Tongue (tissue), 2 donors: Measurements from ENCODE around the gene UNC45A. TPM values are rescaled to one million over a fixed set of nuclear protein-coding genes. Genes with fewer than 3 reads are reported as not detected.
"Not testable (repeated sequence)": the region's sequence is repeated elsewhere in the genome, so short reads cannot be mapped to it uniquely, and the experiment has no call there.

Source experiments
- DNase-seq: peaks from one replicate; pipeline ENCODE4 v3.0.0-alpha.2; 2015
- total RNA-seq: library from RNA; depleted of rRNA; stranded (reverse); fragments of >200 nt; gene quantifications from one replicate; pipeline ENCODE4 v1.2.3, GENCODE V29; 2014

The UNC45A gene
- total RNA-seq, 1 donor from 2014 or later: 51.6 TPM

DNA sequence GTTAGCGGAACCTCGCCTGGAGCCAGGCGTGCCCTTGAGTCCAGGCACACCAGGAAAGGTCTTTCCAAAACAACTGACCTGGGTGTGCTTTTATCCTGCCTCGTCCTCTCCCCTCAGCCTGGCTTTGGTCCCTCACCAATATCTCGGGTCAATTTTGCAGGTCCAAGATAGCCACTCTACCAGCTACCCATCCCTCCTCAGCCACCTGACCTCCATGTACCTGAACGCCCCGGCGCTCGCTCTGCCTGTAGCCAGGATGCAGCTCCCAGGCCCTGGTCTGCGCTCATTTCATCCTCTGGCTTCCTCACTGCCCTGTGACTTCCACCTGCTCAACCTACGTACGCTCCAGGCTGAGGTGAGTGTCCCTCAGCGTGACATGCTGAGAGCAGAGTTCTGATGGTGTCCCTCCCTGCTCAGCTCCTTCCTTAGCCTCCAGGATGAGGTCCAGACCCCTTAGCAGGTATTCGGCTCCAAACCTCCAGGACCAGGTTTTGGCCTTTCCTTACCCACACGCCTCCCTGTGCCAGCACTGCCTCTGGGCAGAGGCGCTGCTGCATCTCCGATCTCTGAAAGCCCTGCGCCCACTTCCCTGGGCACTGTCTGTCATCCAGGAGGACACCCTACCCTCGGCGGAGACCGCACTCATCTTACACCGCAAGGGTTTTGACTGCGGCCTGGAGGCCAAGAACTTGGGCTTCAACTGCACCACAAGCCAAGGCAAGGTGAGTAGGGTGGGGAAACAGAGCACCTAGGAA, 16.9 kb upstream of the UNC45A start:
- DNase-seq: no peak

DNA sequence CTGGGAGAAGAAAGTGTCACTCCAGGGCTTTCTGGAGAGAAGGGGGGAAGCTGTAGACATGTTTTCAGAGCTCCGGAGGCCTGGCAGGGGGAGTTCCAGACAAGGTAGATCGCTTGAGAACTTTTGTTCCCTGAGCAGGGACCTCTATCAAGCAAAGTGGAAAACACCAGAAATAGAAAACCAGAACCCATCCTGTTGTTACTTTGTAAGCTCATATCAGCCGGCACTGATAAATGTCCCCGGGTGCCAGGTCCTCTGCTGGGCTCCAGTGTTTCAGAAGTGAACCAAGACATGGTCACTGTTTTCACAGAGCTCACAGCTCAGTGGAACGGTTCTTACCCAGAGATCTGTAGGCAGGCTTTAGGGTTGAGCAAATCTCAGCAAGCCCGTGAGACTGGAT, 16.2 kb upstream of the UNC45A start:
- no peak for DNase-seq

DNA sequence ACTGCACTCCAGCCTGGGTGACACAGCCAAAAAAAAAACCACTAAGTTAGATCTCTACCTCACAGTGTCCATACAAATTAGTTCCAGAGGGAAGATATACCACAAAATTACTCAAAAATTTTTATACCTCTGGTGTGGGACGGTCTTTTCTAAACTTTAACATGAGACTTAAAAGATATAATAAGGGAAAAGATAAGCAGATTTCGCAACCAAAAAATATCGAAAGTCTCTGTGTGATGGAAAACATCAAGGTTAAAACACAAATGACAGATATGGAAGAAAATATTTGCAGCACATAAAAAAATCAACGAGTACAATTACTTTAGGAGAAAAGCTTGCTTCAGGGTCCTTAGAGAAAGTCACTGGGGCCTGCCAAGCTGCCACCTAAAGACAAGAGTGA, 13.2 kb upstream of the UNC45A start:
- no peak for DNase-seq

DNA sequence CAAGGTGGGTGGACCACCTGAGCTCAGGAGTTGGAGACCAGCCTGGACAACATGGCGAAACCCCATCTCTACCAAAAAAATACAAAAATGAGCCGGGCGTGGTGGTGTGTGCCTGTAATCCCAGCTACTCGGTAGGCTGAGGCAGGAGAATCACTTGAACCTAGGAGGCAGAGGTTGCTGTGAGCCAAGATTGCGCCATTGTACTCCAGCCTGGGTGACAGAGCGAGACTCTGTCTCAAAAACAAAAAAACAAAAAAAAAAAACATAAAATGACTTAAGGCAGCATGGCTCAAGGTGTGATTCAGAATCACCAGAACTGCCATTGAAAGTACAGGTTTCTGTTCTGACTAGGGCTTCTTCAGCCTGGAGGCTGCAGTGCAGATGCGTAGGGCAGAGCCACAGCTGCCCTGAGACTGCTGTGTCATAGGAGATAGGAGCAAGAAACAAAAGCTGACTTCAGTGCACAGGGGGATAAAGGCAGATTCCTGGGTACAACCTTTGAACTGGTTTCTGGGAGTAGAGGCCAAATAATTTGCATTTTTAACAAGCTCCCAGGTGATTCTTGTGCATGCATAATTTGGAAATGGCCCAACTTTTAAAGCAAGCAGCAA, 12.3 kb upstream of the UNC45A start:
- not testable (repeated sequence) for DNase-seq

DNA sequence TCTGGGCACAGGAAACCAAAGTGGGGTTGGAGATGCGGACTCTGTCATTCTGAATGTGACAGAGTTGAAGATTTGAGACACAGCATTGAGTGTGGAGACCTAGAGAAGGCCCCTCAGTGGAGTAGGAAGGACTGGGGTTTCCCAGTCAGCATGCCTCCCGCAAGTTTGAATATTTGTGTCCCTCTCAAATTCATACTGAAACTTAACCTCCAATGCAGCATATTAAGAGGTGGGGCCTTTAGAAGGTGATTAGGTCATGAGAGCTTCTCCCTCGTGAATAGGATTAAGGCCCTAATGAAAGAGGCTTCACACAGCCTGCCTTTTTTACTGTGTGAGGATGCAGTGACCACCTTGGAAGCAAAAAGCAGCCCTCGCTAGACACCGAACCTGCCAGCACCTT, 10.7 kb upstream of the UNC45A start:
- no peak for DNase-seq

DNA sequence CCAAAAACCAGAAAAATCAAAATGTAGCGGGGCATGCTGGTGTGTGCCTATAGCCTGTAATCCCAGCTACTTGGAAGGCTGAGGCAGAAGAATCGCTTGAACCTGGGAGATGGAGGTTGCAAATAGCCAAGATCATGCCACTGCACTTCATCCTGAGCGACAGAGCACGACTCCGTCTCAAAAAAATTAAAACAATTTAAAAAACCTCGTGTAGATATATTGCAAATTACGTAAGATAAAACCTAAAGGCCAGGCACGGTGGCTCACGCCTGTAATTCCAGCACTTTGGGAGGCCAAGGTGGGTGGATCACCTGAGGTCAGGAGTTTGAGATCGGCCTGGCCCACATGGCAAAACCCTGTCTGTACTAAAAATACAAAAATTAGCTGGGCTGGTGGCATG, 8.3 kb upstream of the UNC45A start:
- DNase-seq: not testable (repeated sequence)

DNA sequence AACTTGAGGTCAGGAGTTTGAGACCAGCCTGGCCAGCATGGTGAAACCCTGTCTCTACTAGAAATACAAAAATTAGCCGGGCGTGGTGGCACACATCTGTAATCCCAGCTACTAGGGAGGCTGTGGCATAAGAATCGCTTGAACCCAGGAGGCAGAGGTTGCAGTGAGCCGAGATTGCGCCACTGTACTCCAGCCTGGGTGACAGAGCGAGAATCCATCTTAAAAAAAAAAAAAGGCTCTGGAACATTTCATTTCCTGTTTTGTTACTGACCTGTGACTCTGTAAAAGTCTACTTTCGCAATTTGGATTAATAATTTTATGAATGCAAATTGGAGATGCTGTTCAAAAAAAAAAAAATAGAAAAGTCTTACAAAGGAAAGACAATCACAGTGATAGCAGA, 7.0 kb upstream of the UNC45A start:
- not testable (repeated sequence) for DNase-seq

DNA sequence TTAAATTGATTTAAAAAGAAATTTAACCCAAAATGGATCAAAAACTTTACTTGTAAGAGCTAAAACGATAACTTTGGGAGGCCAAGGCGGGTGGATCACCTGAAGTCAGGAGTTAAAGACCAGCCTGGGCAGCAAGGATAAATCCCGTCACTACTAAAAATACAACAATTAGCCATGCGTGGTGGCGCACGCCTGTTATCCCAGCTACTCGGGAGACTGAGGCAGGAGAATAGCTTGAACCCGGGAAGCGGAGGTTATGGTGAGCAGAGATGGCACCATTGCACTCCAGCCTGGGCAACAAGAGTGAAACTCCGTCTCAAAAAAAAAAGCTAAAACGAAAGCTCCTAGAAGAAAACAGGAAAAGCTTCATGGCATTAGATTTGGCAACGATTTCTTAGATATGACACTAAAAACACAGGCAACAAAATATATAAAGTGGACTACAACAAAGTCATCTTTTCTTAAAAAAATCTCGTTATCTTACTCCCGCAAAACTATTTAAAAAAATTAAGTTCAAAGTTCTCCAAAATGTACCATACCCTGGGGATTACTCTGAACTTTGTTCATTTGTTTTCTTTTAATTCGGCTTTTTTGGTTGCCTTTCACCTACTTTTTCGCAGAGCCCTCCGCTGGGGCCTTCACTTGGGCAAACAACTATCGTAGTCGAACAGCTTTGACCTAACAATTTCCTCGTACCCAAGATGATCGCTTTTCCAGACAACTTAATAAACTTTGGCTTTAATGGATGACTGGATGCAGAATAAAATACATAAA, 5.7 kb upstream of the UNC45A start:
- DNase-seq: no peak

DNA sequence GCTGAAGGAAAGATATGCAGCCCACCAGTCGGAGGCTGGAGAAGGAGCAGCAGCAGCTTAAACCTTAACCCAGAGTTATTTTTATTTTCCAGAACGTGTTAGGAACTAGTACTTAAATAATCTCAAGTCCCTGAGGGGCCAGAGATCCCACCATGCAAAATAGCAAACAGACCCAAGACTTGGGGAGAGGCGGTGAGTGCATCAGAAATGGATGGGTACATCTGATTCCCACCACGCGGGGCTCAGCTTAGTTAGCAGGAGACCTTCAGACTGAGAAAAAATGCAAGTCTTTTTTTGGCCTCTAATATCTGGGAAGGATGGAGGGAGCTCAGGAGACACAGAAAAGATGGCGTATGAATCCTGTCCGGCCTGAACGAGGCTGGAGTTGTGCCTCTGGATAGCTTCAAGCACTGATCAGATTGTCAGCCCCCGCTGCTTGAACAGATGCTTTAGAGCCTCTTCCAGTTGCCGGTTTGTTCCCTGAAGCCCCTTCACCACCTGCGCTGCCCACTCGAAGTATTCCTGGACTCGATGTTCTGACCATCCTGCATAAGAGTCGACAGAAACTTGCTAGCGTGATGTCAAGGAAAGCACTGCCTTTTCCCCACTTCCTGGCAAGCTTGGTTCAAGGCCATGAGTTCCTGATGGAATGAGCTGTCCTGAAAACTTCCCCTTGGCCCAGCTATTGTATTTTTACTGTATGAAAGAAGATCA, 4.1 kb upstream of the UNC45A start:
- DNase-seq: no peak

DNA sequence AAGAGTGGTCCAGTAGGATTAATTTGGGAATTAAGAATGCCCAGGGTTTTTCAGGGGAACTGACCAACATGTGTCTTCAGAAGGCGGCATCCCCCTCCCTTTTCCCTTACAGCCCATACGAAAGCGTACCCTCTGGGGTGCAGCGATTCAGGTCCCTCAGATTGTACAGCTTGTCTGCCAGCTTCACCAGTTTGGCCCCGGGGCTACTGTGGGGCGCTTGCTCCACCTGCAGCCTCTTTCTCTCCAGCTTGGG, 3.6 kb upstream of the UNC45A start:
- no peak for DNase-seq

DNA sequence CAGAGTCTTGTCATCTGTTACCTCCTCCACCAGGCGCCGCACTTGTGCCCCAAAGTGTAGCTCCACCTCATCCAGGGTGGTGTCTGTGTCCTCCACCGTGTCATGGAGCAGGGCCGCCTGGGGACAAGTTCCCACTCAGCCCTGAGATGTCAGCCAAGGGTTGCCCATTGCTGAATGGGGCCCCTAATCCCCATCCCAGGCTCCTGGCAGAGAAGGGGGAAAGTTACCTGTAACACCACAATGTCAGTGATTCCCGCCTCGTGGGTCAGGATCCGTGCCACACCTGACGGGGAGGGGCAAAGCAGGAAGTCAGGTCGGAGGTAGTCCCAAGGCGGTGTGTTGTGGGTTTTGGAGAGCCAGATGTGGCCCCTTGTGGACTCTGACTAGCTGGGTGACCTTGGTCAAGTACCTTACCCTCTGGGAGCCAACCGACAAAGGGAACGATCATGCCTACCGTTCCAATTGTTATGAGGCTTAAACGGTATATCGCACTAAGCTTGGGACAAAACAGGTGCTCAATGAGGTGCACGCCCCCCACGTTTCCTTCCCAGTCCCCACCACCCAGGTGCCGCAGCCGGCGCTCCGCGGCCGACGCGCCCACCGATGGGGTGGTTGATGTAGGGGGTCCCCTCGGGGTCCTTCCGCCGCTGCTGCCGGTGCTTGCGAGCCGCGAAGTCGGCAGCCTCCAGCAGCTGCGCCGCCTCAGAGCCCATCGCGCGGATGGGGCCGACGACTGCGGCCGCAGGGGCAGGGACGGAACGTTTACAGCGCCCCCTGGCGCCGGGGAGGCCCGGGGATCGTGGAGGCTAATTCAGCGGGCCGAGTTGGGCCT, 3.0 kb upstream of the UNC45A start, which contains the start of gene HDDC3:
Gene HDDC3, minus strand, starts transcription at position 722 of the 832 bp plus-strand sequence. Its CDS starts 9 bp downstream, at position 713.
- peak; percentile 93 for DNase-seq

DNA sequence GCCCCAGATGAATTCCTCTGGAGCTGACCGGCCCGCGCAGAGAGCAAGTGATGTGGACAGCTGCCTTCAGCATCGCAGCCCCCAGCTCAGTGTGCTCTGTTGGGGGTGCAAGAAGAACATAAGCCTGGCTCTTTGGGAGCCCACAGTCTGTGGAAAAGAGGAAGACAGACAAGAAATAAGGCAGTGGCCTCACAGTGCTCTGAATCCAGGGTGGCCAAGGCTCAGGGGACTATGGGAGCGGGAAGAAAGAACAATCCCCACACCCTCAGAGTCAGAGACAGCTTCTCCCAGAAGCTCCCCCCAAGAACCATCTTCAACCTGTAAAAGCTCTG, 2.5 kb upstream of the UNC45A start:
- no peak for DNase-seq

DNA sequence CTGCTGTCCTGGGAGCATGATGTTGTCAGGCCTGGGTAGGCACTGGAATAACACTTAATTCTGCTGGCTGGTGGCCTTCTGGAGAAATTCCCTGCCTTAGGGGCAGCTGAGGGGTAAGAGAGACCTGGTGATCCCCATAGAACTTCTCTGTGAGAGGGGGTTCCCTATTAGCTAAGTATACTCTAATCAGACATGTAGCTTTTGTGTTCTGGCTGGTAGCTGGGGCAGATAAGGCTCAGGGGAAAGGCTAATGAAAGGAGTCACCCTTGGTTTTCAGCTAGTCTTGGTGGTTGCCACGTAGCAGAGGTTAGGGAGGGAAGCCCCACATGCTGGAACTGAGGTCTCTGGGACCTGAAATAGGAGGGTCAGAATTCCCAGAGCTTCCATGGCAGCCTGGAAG, 1.8 kb upstream of the UNC45A start:
- DNase-seq: no peak

DNA sequence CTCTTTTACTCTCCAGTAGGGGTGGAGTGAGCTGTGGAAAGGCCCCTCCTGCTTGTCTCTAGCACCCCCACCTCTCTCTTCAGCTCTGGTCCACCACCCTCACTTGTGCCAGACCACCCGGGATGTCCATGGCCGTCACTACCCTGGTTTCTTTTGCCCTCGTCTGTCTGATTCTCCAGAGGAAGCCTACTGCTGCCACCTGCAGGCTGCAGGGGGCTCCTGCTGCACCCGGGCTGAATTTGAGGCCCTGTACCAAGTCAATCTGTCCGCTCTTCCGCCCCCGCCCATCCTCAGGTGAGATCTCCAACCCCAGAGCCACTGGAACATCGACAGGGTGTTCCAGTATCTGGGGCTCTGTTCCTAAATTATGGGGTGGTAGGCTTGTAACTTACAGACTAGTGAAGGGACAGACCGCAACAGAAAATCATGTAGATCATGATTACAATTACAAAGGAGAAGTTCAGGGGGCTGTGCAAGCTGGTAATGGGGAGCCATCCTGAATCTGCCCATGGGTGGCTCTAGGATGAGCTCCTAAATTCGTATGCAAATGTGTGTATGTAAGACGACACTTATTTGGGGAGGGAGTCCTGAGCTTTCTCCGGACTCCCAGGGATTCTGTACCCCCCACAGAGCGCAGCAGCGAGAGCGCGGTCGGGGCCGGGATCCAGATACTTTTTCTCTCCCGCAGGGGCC, 683 bp upstream of the UNC45A start:
- peak; percentile 90 for DNase-seq

DNA sequence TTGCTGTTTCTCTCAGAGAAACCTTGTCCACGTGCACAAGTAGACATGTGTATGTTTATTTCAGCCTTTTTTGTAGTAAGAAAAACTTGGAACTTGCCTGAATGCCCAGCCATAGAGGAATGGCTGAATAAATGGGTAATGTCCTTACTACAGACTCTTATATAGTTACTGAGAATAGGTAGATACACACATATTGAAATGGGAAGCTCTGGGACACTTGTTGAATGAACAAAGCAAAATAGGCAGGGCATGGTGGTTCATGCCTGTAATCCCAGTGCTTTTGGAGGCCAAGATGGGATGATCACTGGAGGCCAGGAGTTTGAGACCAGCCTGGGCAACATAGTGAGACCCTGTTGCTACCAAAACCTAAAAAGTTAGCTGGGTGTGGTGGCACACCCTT, 1.7 kb downstream of the UNC45A start:
- DNase-seq: no peak

DNA sequence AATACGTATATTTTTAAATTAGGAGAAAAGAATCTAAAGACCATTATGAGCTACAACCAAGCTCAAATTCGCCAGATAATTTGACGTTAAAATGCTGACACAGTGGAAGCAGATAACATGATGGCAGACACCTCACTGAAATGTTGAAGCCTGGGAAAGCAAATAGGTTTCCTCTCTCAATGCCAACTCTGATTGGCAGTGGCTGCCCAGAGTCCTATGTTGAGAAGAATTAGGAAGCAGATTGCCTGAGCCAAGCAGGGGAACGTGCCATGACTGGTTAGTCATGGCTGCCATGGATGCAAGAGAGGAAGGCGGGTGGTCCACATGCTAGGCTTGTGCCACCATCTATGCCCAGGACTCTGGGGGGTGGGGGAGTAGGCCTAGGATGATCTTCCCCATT, 3.2 kb downstream of the UNC45A start:
- no peak for DNase-seq

DNA sequence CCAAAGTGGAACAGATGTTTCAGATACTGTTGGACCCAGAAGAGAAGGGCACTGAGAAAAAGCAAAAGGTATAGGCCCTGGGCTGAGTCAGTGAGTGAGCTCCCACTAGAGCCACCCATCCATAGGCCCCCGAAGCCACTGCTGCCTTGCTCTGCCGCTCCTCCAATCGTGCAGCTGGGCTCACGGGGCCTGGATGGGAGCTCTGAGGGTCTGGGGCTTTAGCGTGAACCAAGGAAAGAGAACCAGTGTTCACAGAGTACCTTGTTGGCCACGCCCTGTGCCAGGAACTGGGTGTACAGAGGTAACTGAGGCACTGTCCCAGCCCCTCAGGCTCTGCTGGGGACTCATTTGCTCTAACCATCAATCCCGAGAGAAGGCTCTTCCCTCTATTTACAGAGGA, 4.7 kb downstream of the UNC45A start:
- no peak for DNase-seq

DNA sequence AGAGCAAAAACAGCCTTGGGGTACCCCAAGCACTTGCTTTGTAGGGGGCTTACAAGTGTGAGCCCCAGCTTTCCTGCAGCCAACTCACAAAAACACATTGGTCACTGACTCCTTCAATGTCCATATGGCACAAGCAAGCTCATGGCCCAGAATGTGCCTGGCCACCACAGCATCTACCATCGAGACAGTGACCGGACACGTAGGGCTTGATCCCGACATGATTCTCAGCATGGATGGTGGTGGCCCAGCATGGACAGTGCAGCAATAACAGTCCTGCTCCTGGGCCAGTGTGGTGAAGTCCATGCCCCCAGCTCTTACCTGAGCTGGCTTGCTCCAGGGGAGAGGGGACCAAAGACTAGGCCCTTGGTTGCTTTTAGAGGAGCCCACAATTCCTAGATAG, 6.0 kb downstream of the UNC45A start:
- DNase-seq: no peak

DNA sequence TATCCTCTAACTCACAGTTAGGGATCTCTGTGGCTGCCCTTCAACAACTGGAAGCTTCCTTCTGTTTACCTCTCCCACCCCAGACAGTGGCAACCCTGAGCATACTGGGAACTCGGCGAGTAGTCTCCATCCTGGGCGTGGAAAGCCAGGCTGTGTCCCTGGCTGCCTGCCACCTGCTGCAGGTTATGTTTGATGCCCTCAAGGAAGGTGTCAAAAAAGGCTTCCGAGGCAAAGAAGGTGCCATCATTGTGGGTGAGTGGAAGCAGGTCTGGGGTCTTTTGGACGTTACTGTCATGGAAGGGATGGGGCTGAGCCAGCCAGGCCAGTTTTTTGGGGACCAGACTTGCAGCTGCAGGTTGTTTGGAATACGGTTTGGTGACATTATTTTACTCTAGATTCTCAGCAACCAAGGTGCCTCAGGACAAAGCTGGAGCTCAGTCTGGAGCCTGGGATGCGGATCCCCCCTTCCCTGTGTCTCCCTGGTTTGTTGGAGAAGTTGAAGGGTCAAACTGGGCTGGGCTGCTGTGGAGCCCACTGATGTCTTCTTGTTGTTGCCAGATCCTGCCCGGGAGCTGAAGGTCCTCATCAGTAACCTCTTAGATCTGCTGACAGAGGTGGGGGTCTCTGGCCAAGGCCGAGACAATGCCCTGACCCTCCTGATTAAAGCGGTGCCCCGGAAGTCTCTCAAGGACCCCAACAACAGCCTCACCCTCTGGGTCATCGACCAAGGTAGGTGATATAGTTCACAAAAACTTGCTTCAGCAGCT, 7.5 kb downstream of the UNC45A start:
- DNase-seq: no peak

DNA sequence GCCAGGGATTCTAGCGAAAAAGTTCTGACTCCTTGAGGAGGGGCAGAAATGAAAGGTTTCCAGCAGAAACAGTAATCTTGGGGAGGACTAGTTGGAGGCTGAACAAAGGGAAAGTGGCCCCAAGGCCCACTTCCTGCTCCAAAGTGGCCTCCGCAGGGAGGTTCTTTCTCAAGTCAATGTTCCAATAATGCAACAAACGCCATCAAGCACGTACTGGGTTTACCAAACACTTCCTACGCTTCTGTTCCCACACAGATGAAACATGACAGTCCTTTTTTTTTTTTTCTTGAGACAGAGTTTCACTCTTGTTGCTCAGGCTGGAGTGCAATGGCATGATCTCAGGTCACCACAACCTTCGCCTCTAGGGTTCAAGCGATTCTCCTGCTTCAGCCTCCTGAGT, 10.0 kb downstream of the UNC45A start:
- DNase-seq: no peak

DNA sequence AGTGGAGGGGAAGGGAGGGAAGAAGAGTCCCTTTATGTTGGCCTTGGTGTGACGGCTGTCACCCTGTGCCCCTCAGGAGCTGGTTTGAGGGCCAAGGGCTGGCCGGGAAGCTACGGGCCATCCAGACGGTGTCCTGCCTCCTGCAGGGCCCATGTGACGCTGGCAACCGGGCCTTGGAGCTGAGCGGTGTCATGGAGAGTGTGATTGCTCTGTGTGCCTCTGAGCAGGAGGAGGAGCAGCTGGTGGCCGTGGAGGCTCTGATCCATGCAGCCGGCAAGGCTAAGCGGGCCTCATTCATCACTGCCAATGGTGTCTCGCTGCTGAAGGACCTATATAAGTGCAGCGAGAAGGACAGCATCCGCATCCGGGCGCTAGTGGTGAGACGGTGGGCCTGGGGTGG, 11.5 kb downstream of the UNC45A start:
- DNase-seq: no peak
